Keratinocyte (primary cell): ENCODE results near the gene SPAG16.

Experiments used
- CTCF ChIP-seq, 3 experiments: IDR thresholded peaks in 1 of 3; conservative IDR thresholded peaks in 1 of 3; optimal IDR thresholded peaks in 1 of 3; 2 replicates in 2 of 3; 3 replicates in 1 of 3; pipeline versions ENCODE3 to v1.5.1; 2011; ENCODE audit warnings: low read length in 3 of 3, mild to moderate bottlenecking in 3 of 3, moderate library complexity in 2 of 3, control low read depth in 1 of 3, inconsistent platforms in 1 of 3; ENCODE audit not compliant: insufficient read depth in 2 of 3; ENCODE audit errors: extremely low read depth in 1 of 3
- EZH2 ChIP-seq: IDR thresholded peaks from one replicate; pipeline ENCODE4 v1.6.1; 2012; ENCODE audit warnings: inconsistent platforms, mild to moderate bottlenecking, low read length, moderate library complexity

- no peak for TF ChIP-seq CTCF (optimal IDR thresholded peaks at IDR 0.05 in 1 of 3, IDR thresholded peaks at IDR 0.05 in 1 of 3, conservative IDR thresholded peaks at IDR 0.05 in 1 of 3; ENCODE audit: extremely low read depth in 1 of 3, insufficient read depth in 2 of 3, low read length in 3 of 3)
- TF ChIP-seq EZH2, result no peak
These were observed 10.1 kb upstream of the SPAG16 start for GRCh38 chr2:213274143-213274542.
